Esophagus muscularis mucosa (tissue), 3 donors: ENCODE results near the gene RPL13A.

Source experiments
- POLR2A ChIP-seq: fragments of 450-650 bp; IDR thresholded peaks from one replicate; pipeline ENCODE4 v1.6.1; 2017; ENCODE audit warnings: antibody characterized with exemption, moderate library complexity, mild to moderate bottlenecking, low read depth
- TF ChIP-seq, protein P1 (sequence below), 3 experiments: fragments of 200-600 bp in 2 of 3; fragments of 450-650 bp in 1 of 3; sonication (generic) in 2 of 3; IDR thresholded peaks; one replicate each; pipeline ENCODE4 v1.5.1; 2017 to 2019; ENCODE audit warnings: antibody characterized with exemption in 3 of 3, mild to moderate bottlenecking in 2 of 3, moderate library complexity in 1 of 3

GRCh38 chr19:49447485-49448431, 39.6 kb upstream of the RPL13A start:
- TF ChIP-seq, protein P1, sequence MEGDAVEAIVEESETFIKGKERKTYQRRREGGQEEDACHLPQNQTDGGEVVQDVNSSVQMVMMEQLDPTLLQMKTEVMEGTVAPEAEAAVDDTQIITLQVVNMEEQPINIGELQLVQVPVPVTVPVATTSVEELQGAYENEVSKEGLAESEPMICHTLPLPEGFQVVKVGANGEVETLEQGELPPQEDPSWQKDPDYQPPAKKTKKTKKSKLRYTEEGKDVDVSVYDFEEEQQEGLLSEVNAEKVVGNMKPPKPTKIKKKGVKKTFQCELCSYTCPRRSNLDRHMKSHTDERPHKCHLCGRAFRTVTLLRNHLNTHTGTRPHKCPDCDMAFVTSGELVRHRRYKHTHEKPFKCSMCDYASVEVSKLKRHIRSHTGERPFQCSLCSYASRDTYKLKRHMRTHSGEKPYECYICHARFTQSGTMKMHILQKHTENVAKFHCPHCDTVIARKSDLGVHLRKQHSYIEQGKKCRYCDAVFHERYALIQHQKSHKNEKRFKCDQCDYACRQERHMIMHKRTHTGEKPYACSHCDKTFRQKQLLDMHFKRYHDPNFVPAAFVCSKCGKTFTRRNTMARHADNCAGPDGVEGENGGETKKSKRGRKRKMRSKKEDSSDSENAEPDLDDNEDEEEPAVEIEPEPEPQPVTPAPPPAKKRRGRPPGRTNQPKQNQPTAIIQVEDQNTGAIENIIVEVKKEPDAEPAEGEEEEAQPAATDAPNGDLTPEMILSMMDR (IDR thresholded peaks at IDR 0.05), result no peak
- TF ChIP-seq POLR2A, result no peak
